ENCODE data around the gene ORMDL1. TPM values are rescaled to one million over a fixed set of nuclear protein-coding genes. Genes with fewer than 3 reads are reported as not detected.

Gene ORMDL1
- total and polyA plus RNA-seq, 2 of the 13 experiments (the other 11 are each of a cell fraction or from before 2014, with no cell fraction given), result 67.5 to 160 TPM

DNA sequence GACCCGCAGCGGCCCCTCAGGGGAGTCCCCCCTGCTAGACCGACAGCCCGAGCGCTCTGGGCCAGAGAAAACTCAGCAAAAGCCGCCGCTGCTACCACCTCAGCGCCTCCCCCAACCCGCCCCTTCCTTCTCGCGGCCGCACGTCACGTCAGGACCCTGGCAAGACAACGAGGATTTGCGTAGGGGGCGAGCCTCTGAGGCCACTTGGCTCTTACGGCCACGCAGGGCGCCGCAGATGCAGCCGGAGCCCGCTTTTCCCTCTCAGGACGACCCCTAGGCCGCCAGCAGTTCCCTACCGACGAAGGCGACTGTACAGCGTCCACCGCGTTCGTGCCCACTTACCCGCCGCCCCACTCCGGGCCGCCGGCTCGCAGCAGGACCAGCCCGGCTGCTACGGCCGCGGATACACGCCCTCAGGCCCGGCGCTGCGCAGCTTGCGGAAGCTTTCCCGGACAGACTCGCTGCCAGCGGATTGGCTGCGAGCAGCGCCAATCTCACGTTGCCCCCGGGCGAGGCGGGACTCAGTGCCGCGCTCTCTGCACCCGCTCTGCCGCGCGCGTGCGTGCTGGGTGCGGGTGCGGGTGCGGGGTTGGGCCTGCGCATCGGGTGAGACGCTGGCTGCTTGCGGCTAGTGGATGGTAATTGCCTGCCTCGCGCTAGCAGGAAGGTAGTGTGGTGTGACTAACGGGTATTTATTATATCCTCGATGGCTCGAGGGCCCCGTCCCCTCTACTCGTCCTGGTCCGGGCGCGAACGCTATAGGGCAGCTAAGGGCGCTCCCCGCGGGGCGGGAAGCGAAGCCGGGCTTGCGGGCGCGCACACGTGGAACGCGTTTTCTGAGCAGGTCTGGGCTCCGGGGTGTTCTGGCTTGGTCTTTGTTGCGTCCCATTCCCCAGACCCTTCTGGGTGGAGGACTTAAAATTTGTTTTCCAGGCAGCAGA is at the start of gene ORMDL1, which contains the start of gene PMS1 (continued):
- TF ChIP-seq TGIF2 (CRISPR knock-in tag; IDR thresholded peaks at IDR 0.05) (peak; percentile 86; the same call in 1 of the 2 replicates), ZNF768 (CRISPR knock-in tag; IDR thresholded peaks at IDR 0.05) (0 out of 2 replicates have a peak, but pooled peaks have one; percentile 44), RELA (CRISPR knock-in tag; IDR thresholded peaks at IDR 0.05) (0 out of 2 replicates have a peak, but pooled peaks have one; percentile 43), CAMTA2 (CRISPR knock-in tag; IDR thresholded peaks at IDR 0.05; ENCODE audit: borderline replicate concordance) (peak; percentile 99), ERF (CRISPR knock-in tag; IDR thresholded peaks at IDR 0.05) (peak; percentile 77), ZNF264 (CRISPR knock-in tag; IDR thresholded peaks at IDR 0.05) (peak; percentile 68), ZNF574 (CRISPR knock-in tag; IDR thresholded peaks at IDR 0.05) (peak; percentile 91), HNRNPH1 (optimal IDR thresholded peaks at IDR 0.05; ENCODE audit: low read depth, low read length) (peak; percentile 96), GATAD1 (CRISPR knock-in tag; IDR thresholded peaks at IDR 0.05) (peak; percentile 82), TBL1XR1 (IDR thresholded peaks at IDR 0.05; ENCODE audit: borderline replicate concordance, low read length, partially characterized antibody) (no peak), ZNF607 (CRISPR knock-in tag; IDR thresholded peaks at IDR 0.05; ENCODE audit: borderline replicate concordance) (peak; percentile 96), POLR2AphosphoS2 (IDR thresholded peaks at IDR 0.05; ENCODE audit: low read depth, low read length) (no peak), JUN (CRISPR knock-in tag; IDR thresholded peaks at IDR 0.05) (peak; percentile 67; the same call in 1 of the 2 replicates), ZNF512 (CRISPR knock-in tag; IDR thresholded peaks at IDR 0.05) (no peak), RXRB (CRISPR knock-in tag; IDR thresholded peaks at IDR 0.05; ENCODE audit: borderline replicate concordance) (no peak; the same call in 1 of the 2 replicates), SRSF9 (IDR thresholded peaks at IDR 0.05; ENCODE audit: borderline replicate concordance, insufficient read depth, low read depth, low read length, poor library complexity, severe bottlenecking) (no peak), FOSL1 (CRISPR knock-in tag; IDR thresholded peaks at IDR 0.05; ENCODE audit: borderline replicate concordance) (0 out of 2 replicates have a peak, but pooled peaks have one; percentile 42)
- TF ChIP-seq, protein P1, sequence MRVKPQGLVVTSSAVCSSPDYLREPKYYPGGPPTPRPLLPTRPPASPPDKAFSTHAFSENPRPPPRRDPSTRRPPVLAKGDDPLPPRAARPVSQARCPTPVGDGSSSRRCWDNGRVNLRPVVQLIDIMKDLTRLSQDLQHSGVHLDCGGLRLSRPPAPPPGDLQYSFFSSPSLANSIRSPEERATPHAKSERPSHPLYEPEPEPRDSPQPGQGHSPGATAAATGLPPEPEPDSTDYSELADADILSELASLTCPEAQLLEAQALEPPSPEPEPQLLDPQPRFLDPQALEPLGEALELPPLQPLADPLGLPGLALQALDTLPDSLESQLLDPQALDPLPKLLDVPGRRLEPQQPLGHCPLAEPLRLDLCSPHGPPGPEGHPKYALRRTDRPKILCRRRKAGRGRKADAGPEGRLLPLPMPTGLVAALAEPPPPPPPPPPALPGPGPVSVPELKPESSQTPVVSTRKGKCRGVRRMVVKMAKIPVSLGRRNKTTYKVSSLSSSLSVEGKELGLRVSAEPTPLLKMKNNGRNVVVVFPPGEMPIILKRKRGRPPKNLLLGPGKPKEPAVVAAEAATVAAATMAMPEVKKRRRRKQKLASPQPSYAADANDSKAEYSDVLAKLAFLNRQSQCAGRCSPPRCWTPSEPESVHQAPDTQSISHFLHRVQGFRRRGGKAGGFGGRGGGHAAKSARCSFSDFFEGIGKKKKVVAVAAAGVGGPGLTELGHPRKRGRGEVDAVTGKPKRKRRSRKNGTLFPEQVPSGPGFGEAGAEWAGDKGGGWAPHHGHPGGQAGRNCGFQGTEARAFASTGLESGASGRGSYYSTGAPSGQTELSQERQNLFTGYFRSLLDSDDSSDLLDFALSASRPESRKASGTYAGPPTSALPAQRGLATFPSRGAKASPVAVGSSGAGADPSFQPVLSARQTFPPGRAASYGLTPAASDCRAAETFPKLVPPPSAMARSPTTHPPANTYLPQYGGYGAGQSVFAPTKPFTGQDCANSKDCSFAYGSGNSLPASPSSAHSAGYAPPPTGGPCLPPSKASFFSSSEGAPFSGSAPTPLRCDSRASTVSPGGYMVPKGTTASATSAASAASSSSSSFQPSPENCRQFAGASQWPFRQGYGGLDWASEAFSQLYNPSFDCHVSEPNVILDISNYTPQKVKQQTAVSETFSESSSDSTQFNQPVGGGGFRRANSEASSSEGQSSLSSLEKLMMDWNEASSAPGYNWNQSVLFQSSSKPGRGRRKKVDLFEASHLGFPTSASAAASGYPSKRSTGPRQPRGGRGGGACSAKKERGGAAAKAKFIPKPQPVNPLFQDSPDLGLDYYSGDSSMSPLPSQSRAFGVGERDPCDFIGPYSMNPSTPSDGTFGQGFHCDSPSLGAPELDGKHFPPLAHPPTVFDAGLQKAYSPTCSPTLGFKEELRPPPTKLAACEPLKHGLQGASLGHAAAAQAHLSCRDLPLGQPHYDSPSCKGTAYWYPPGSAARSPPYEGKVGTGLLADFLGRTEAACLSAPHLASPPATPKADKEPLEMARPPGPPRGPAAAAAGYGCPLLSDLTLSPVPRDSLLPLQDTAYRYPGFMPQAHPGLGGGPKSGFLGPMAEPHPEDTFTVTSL (CRISPR knock-in tag; IDR thresholded peaks at IDR 0.05; ENCODE audit: borderline replicate concordance), result peak; percentile 50
